Testis (tissue), 5 donors: ENCODE measurements around the gene CCL18. TPM values are rescaled to one million over a fixed set of nuclear protein-coding genes. Genes with fewer than 3 reads are reported as not detected.
"Not testable (repeated sequence)": the region's sequence is repeated elsewhere in the genome, so short reads cannot be mapped to it uniquely, and the experiment has no call there.

Source experiments
- DNase-seq: peaks from one replicate; pipeline ENCODE4 v3.0.0-alpha.2; 2019
- H3K27ac ChIP-seq, 2 donors: fragments of 200-600 bp; sonication (generic); one replicate each; pipeline ENCODE4 v1.5.1; 2019
- H3K27me3 ChIP-seq: fragments of 200-600 bp; sonication (generic); one replicate; pipeline ENCODE4 v1.5.1; 2019
- H3K36me3 ChIP-seq: fragments of 200-600 bp; sonication (generic); one replicate; pipeline ENCODE4 v1.5.1; 2017; ENCODE audit warnings: low read depth; ENCODE audit errors: missing control alignments
- H3K4me1 ChIP-seq: fragments of 200-600 bp; sonication (generic); one replicate; pipeline ENCODE4 v1.5.1; 2019
- H3K4me3 ChIP-seq, 2 donors: fragments of 200-600 bp; sonication (generic); one replicate each; pipeline ENCODE4 v1.5.1; 2017 to 2019
- H3K9me3 ChIP-seq: fragments of 200-600 bp; sonication (generic); one replicate; pipeline ENCODE4 v1.5.1; 2017
- CTCF ChIP-seq, 3 experiments: fragments of 450-650 bp in 2 of 3; fragments of 200-600 bp in 1 of 3; sonication (generic) in 1 of 3; IDR thresholded peaks; one replicate each; pipeline ENCODE4 v1.5.1; 2016 to 2019; ENCODE audit warnings: antibody characterized with exemption in 3 of 3, mild to moderate bottlenecking in 2 of 3, moderate library complexity in 1 of 3
- POLR2A ChIP-seq: fragments of 450-650 bp; IDR thresholded peaks from one replicate; pipeline ENCODE4 v1.6.1; 2017; ENCODE audit warnings: antibody characterized with exemption, mild to moderate bottlenecking, moderate library complexity
- WGBS, 2 donors: methylation state at CpG; one replicate each; pipeline ENCODE4 v1.1.5; 2018; 5-methylcytosine and 5-hydroxymethylcytosine counted together
- intact Hi-C: fragments of 100-400 bp; cut with DNase I; formaldehyde crosslinking; loops from one replicate; pipeline ENCODE4 v1.15.1; 2023; ENCODE audit warnings: low total_unique reads
- long read RNA-seq, 2 donors: transcript quantifications; one replicate each; lab custom pipeline, GENCODE V29; 2026
- polyA plus RNA-seq: library from polyadenylated mRNA; stranded (reverse); fragments of 350-450 nt; fragmentation: Illumina TruSeq; extraction: RNeasy Lipid Tissue Mini Kit (QIAGEN cat#74804); gene quantifications from one replicate; pipeline ENCODE4 v1.2.3, GENCODE V29; 2014; ENCODE audit warnings: low read depth, low replicate concordance; ENCODE audit not compliant: insufficient read depth
- total RNA-seq, 2 donors: library from RNA; depleted of rRNA; stranded (reverse); fragments of >200 nt; gene quantifications; one replicate each; pipeline ENCODE4 v1.2.3, GENCODE V29; 2016

CCL18 gene
- total RNA-seq: 1 to 10 TPM in 1 of 2 donors, under 1 TPM in 1; 0.99 to 3.0 TPM
- 6.8 TPM for polyA plus RNA-seq
- long read RNA-seq, donor 1: 0 reads
- long read RNA-seq, donor 2: 0 reads

DNA sequence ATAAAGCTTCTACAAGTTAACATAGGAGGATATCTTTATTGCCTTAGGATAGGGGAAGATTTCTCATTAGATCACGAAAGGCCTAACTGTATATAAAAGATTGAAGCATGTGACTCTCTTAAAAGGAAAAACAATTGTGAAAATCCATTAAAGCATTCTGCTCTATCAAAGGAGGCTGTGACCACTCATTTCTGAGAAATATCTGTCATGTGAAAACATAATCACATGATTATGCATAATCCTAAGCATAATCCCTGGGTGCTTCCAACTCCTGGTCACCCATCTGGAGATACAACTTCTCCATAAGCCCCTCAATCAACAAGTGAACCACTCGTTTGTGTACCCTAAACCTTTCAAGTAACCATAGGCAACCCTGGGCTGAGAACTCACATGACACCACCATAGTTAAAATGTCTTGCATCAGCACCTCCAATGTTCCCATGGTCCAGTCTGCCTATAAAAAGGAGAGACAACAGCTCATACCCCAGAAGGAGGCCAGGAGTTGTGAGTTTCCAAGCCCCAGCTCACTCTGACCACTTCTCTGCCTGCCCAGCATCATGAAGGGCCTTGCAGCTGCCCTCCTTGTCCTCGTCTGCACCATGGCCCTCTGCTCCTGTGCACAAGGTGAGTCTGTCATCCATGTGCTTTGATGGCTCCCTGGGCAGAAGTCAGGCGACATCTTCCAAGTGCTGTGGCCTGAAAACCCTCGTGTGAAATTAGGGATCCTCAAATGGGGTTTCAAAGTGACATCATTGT is at the start of gene CCL18:
CCL18 (plus strand) TSS at position 487 of the 756 bp plus-strand sequence; CDS start at position 558, 71 bp downstream.
- DNase-seq: no peak
- H3K27me3 ChIP-seq: no peaks in the 10 kb centered on the region
- WGBS, 2 donors: 84 to 87% methylated on average over 5 of the region's 5 CpGs
- TF ChIP-seq POLR2A: no peak
- no peak for TF ChIP-seq CTCF (IDR thresholded peaks at IDR 0.05)
- intact Hi-C loops: no loop called here
- H3K9me3 ChIP-seq: no peaks in the 10 kb centered on the region
- H3K36me3 ChIP-seq: no peaks in the 10 kb centered on the region
- no peak within 1 kb of the TSS for H3K27ac ChIP-seq
- no peak within 1 kb of the TSS for H3K4me3 ChIP-seq
- no peaks in the 10 kb centered on the region for H3K4me1 ChIP-seq

GRCh38 chr17:36014946-36015345 is 49.1 kb upstream of the CCL18 start:
- Histone ChIP-seq H3K9me3 (no peaks in the 10 kb centered on the region), H3K4me1 (no peaks in the 10 kb centered on the region), H3K27ac (no peak overlapping the region), H3K36me3 (no peaks in the 10 kb centered on the region), H3K4me3 (no peak overlapping the region), H3K27me3 (no peaks in the 10 kb centered on the region)
- intact Hi-C loops: no loop called here
- no peak for DNase-seq
- WGBS, 2 donors: 79 to 88% methylated on average over 5 of the region's 5 CpGs
- no peak for TF ChIP-seq POLR2A
- TF ChIP-seq CTCF (IDR thresholded peaks at IDR 0.05): no peak

DNA sequence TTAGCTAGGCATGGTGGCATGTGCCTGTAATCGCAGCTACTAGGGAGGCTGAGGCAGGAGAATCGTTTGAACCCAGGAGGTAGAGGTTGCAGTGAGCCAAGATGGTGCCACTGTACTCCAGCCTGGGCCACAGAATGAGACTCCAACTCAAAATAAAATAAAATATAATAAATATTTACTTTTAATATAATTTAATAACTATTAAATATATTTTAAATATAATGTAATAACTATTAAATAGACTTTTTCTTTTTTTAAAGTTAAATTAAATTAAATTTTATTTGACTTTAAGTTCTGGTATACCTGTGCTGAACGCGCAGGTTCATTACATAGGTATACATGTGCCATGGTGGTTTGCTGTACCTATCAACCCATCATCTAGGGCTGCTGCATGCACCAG is 48.2 kb upstream of the CCL18 start:
- 94 to 95% methylated on average over 4 of the region's 4 CpGs for WGBS, 2 donors
- H3K27me3 ChIP-seq, H3K36me3 ChIP-seq, H3K27ac ChIP-seq, H3K4me3 ChIP-seq, H3K9me3 ChIP-seq, intact Hi-C loops, H3K4me1 ChIP-seq, DNase-seq: not testable (repeated sequence)

DNA sequence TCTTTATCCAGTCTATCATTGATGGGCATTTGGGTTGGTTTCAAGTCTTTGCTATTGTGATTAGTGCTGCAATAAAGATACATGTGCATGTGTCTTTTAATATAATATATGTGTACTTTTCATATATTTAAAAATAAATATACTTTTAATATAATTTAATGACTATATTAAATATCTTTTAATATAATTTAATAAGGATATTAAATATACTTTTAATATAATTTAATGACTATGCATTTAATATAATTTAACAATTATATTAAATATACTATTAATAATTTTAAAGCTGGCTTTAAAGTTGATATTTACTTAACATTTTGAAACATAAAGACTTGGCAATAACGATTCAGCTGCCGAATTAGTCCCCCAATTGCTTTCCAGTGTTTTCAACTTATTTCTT is 47.5 kb upstream of the CCL18 start:
- Histone ChIP-seq H3K4me1 (no peaks in the 10 kb centered on the region), H3K9me3 (no peaks in the 10 kb centered on the region), H3K27me3 (no peaks in the 10 kb centered on the region), H3K36me3 (no peaks in the 10 kb centered on the region), H3K27ac (no peak overlapping the region), H3K4me3 (no peak overlapping the region)
- TF ChIP-seq CTCF (IDR thresholded peaks at IDR 0.05) (no peak), POLR2A (no peak)
- DNase-seq: no peak
- 90 to 98% methylated on average over 2 of the region's 2 CpGs for WGBS, 2 donors
- intact Hi-C loops: no loop called here

DNA sequence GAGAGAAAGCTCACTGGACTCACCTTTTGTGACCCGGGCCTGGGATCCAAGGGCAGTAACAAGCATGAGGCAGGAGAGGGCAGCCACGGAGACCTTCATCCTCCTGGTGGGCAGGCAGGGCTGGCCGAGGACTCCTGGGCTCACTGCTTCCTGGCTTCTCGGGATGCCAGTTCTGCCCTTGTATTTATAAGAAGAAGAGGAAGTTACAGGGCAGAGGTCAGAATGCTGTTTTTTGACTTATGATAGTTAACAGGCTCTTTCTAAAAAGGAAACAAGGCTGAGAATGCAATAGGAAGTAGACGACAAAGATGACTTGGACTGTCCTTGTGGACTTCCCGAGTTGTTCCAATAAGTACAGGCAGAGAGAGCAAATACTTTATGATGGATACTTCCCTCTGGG is 46.3 kb upstream of the CCL18 start, which contains the start of gene CCL23:
CCL23 (minus strand) TSS at position 174 of the 400 bp plus-strand sequence; CDS start at position 99, 75 bp downstream.
- WGBS, 2 donors: 64 to 73% methylated on average over 6 of the region's 6 CpGs
- no peak within 1 kb of the TSS for H3K4me3 ChIP-seq
- no peaks in the 10 kb centered on the region for H3K4me1 ChIP-seq
- H3K9me3 ChIP-seq: no peaks in the 10 kb centered on the region
- H3K36me3 ChIP-seq: no peaks in the 10 kb centered on the region
- H3K27ac ChIP-seq: no peak within 1 kb of the TSS
- TF ChIP-seq CTCF (IDR thresholded peaks at IDR 0.05) (no peak), POLR2A (no peak)
- DNase-seq: no peak
- intact Hi-C loops: no loop called here
- H3K27me3 ChIP-seq: no peaks in the 10 kb centered on the region
